Mesothelial cell of epicardium (in vitro differentiated cells): ENCODE data around the gene CPED1. TPM values are rescaled to one million over a fixed set of nuclear protein-coding genes. Genes with fewer than 3 reads are reported as not detected.

Experiments used
- DNase-seq, 2 experiments: peaks; one replicate each; pipeline ENCODE4 v3.0.0; 2021; ENCODE audit warnings: low spot score in 2 of 2; ENCODE audit not compliant: unreplicated experiment in 2 of 2
- H3K27ac Mint-ChIP-seq: 2 replicates; pipeline ENCODE4 v1.8.0; 2021; ENCODE audit warnings: mixed read lengths
- H3K27me3 Mint-ChIP-seq: 2 replicates; pipeline ENCODE4 v1.8.0; 2021; ENCODE audit warnings: low read depth, mixed read lengths
- H3K36me3 Mint-ChIP-seq: 2 replicates; pipeline ENCODE4 v1.8.0; 2021; ENCODE audit warnings: mixed read lengths
- H3K4me1 Mint-ChIP-seq: 2 replicates; pipeline ENCODE4 v1.8.0; 2021; ENCODE audit warnings: mixed read lengths
- H3K4me3 Mint-ChIP-seq: 2 replicates; pipeline ENCODE4 v1.8.0; 2021; ENCODE audit warnings: mild to moderate bottlenecking, moderate library complexity, mixed read lengths
- H3K9me3 Mint-ChIP-seq: 2 replicates; pipeline ENCODE4 v1.8.0; 2021; ENCODE audit warnings: mixed read lengths
- total RNA-seq: library from RNA; stranded (reverse); gene quantifications from 3 replicates; pipeline ENCODE4 v1.2.1, GENCODE V29; 2021
- TF ChIP-seq, protein P1 (sequence below): fragments of 200-600 bp; sonication (generic); IDR thresholded peaks from one replicate; pipeline ENCODE4 v1.5.0; 2021; ENCODE audit warnings: antibody characterized with exemption; ENCODE audit not compliant: unreplicated experiment

The CPED1 gene
- total RNA-seq, 1 donor from 2014 or later, result 25.6 TPM

DNA sequence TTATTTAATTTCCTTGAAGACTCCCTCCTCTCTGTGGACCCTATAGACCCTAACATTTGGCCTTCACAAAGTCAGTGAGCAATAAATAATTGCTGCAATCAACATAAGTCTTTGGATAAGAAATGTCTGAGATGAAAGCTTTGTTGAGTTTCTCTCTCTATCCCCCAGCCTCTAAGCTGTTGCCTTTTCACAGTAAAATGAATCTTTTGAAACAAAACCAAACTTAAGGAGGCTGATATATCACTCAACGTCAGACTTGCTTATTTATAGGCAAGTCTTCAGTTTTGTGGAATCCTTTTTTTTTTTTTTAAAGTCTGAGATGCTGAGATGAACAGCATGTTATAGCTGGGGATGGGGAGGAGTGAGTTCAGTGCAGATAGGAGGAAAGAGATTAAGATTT is 10.0 kb downstream of the CPED1 start:
- no peaks in the 10 kb centered on the region for H3K36me3 Mint-ChIP-seq
- H3K4me3 Mint-ChIP-seq, result no peak overlapping the region
- peak overlapping the region; percentile 74 for H3K27ac Mint-ChIP-seq
- H3K4me1 Mint-ChIP-seq, result peaks cover 62% of the 10 kb centered on the region
- H3K9me3 Mint-ChIP-seq, result no peaks in the 10 kb centered on the region
- DNase-seq, result no peak
- TF ChIP-seq, protein P1, sequence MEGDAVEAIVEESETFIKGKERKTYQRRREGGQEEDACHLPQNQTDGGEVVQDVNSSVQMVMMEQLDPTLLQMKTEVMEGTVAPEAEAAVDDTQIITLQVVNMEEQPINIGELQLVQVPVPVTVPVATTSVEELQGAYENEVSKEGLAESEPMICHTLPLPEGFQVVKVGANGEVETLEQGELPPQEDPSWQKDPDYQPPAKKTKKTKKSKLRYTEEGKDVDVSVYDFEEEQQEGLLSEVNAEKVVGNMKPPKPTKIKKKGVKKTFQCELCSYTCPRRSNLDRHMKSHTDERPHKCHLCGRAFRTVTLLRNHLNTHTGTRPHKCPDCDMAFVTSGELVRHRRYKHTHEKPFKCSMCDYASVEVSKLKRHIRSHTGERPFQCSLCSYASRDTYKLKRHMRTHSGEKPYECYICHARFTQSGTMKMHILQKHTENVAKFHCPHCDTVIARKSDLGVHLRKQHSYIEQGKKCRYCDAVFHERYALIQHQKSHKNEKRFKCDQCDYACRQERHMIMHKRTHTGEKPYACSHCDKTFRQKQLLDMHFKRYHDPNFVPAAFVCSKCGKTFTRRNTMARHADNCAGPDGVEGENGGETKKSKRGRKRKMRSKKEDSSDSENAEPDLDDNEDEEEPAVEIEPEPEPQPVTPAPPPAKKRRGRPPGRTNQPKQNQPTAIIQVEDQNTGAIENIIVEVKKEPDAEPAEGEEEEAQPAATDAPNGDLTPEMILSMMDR, result no peak
- peaks cover 3% of the 10 kb centered on the region for H3K27me3 Mint-ChIP-seq

DNA sequence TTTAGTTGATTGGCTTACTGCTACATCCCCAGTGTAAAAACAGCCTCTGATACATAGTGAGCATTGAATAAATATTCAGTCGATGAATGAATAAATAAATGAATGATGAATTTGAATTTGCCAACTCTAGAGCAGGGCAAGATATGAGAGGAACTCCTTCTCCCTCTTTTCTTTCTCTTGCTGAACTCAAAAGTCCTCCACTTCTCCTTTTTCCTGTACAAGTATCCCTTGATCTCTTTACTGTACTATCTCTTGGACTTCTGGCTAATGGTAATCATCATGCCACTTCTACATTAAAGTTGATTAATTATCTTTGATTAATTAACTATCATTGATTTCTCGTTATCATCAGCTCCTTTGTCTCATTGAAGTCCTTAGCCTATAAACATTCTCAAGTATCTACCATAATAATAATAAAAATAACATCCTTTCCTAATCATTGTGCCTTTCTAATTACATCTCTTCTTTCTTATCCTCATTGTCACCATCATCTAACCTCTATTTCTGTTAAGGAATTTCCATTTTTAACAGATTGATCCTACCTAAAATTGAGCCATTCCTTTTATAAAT is 10.6 kb downstream of the CPED1 start:
- peak overlapping the region; percentile 74 for H3K27ac Mint-ChIP-seq
- TF ChIP-seq, protein P1, result no peak
- H3K27me3 Mint-ChIP-seq, result peaks cover 4% of the 10 kb centered on the region
- no peak overlapping the region for H3K4me3 Mint-ChIP-seq
- DNase-seq, result no peak
- peaks cover 60% of the 10 kb centered on the region for H3K4me1 Mint-ChIP-seq
- no peaks in the 10 kb centered on the region for H3K9me3 Mint-ChIP-seq
- H3K36me3 Mint-ChIP-seq, result no peaks in the 10 kb centered on the region

GRCh38 chr7:121000081-121000983 is 11.8 kb downstream of the CPED1 start:
- Mint-ChIP-seq H3K9me3 (no peaks in the 10 kb centered on the region), H3K36me3 (no peaks in the 10 kb centered on the region), H3K27me3 (peaks cover 5% of the 10 kb centered on the region), H3K4me1 (peaks cover 60% of the 10 kb centered on the region), H3K27ac (peak overlapping the region; percentile 92), H3K4me3 (no peak overlapping the region)
- TF ChIP-seq, protein P1, result no peak
- DNase-seq, result no peak

GRCh38 chr7:121001234-121001906 is 12.9 kb downstream of the CPED1 start:
- peaks cover 61% of the 10 kb centered on the region for H3K4me1 Mint-ChIP-seq
- H3K36me3 Mint-ChIP-seq, result no peaks in the 10 kb centered on the region
- TF ChIP-seq, protein P1, result no peak
- H3K27ac Mint-ChIP-seq, result peak overlapping the region; percentile 75
- H3K9me3 Mint-ChIP-seq, result no peaks in the 10 kb centered on the region
- no peak for DNase-seq
- peaks cover 5% of the 10 kb centered on the region for H3K27me3 Mint-ChIP-seq
- H3K4me3 Mint-ChIP-seq, result no peak overlapping the region

DNA sequence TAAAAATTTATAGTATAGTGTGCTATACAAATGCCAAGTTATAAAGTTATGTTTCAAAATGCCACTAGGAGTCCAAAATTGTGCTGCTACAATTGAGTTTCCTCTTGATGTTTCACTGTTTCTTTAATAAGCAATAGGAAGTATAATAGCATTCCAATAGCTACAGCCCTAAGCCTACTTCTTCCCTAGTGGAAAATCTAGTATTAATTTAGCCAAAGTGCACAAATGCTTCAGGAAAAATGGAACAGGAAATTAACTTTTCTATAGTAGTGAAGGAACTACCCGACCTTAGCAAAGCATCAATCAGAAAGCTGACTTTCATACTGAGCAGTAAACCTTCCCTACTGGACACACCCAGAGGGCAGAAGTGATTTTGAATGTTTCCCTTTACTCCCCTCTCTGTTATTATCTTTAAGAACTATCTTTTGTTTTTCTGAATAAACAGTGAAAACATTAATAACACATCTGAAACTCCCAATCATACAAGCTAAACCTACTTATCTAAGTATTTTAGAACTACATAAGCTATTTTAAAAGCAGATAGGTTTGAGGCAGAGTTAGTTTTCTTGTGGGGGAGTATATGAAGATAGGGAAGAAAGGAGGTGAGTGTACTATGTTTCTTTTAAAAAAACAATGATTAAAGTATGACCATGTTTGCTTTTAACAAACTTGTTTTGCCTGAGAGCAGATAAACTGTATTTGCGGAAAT is 13.7 kb downstream of the CPED1 start:
- Mint-ChIP-seq H3K4me1 (peaks cover 56% of the 10 kb centered on the region), H3K27me3 (peaks cover 7% of the 10 kb centered on the region), H3K27ac (peak overlapping the region; percentile 59), H3K4me3 (no peak overlapping the region), H3K36me3 (no peaks in the 10 kb centered on the region), H3K9me3 (no peaks in the 10 kb centered on the region)
- TF ChIP-seq, protein P1, result no peak
- DNase-seq, result no peak
